ENCODE measurements around the gene SLC5A2. TPM values are rescaled to one million over a fixed set of nuclear protein-coding genes. Genes with fewer than 3 reads are reported as not detected.

SLC5A2 gene
- total and polyA plus RNA-seq, 2 experiments from 2014 or later = 4.7 TPM; not detected in 1

Other genes starting within 250 kb of the SLC5A2 start
- not detected in 2 replicates for gene ITGAM, start 223.1 kb upstream of the SLC5A2 start, total RNA-seq (2014; rRNA removed; shearing (Covaris generic))
- not detected in 2 replicates for gene ITGAM, start 223.1 kb upstream of the SLC5A2 start, polyA plus RNA-seq (2016; fragmentation: Nextera tagmentation; extraction: Ambion mirVana)
- not detected in 2 replicates for gene ITGAX, start 127.9 kb upstream of the SLC5A2 start, total RNA-seq (2014; rRNA removed; shearing (Covaris generic))
- not detected in 2 replicates for gene ITGAX, start 127.9 kb upstream of the SLC5A2 start, polyA plus RNA-seq (2016; fragmentation: Nextera tagmentation; extraction: Ambion mirVana)
- not detected in 2 replicates for gene ITGAD, start 89.8 kb upstream of the SLC5A2 start, total RNA-seq (2014; rRNA removed; shearing (Covaris generic))
- not detected in 2 replicates for gene ITGAD, start 89.8 kb upstream of the SLC5A2 start, polyA plus RNA-seq (2016; fragmentation: Nextera tagmentation; extraction: Ambion mirVana)
- not detected in 2 replicates for gene COX6A2, start 54.8 kb upstream of the SLC5A2 start, total RNA-seq (2014; rRNA removed; shearing (Covaris generic))
- gene COX6A2, start 54.8 kb upstream of the SLC5A2 start, polyA plus RNA-seq (2016; fragmentation: Nextera tagmentation; extraction: Ambion mirVana) = not detected in 2 replicates
- 0.22 and 0.38 TPM in 2 replicates for gene ZNF843, start 40.3 kb upstream of the SLC5A2 start, total RNA-seq (2014; rRNA removed; shearing (Covaris generic))
- gene ZNF843, start 40.3 kb upstream of the SLC5A2 start, polyA plus RNA-seq (2016; fragmentation: Nextera tagmentation; extraction: Ambion mirVana) = 0.39 and 0.41 TPM in 2 replicates
- gene ARMC5, start 23.6 kb upstream of the SLC5A2 start, total RNA-seq (2014; rRNA removed; shearing (Covaris generic)) = 11.2 and 14.3 TPM in 2 replicates
- 5.0 and 7.0 TPM in 2 replicates for gene ARMC5, start 23.6 kb upstream of the SLC5A2 start, polyA plus RNA-seq (2016; fragmentation: Nextera tagmentation; extraction: Ambion mirVana)
- 71.8 and 88.5 TPM in 2 replicates for gene TGFB1I1, start 11.0 kb upstream of the SLC5A2 start, total RNA-seq (2014; rRNA removed; shearing (Covaris generic))
- gene TGFB1I1, start 11.0 kb upstream of the SLC5A2 start, polyA plus RNA-seq (2016; fragmentation: Nextera tagmentation; extraction: Ambion mirVana) = 174 and 177 TPM in 2 replicates
- 68.2 and 74.0 TPM in 2 replicates for gene RUSF1, start 25.3 kb downstream of the SLC5A2 start, total RNA-seq (2014; rRNA removed; shearing (Covaris generic))
- 34.6 and 39.3 TPM in 2 replicates for gene RUSF1, start 25.3 kb downstream of the SLC5A2 start, polyA plus RNA-seq (2016; fragmentation: Nextera tagmentation; extraction: Ambion mirVana)
- not detected in 2 replicates for gene AHSP, start 44.8 kb downstream of the SLC5A2 start, total RNA-seq (2014; rRNA removed; shearing (Covaris generic))
- not detected in 2 replicates for gene AHSP, start 44.8 kb downstream of the SLC5A2 start, polyA plus RNA-seq (2016; fragmentation: Nextera tagmentation; extraction: Ambion mirVana)

Measured in GM23248 (cell line).